Loucy (cell line): ENCODE results near the gene PWP2.
"Not testable (repeated sequence)": the region's sequence is repeated elsewhere in the genome, so short reads cannot be mapped to it uniquely, and the experiment has no call there.

Source experiments
- H2AFZ ChIP-seq: fragments of 200-600 bp; sonication (generic); 2 replicates; pipeline ENCODE4 v1.6.0; 2016; ENCODE audit warnings: antibody characterized with exemption, mild to moderate bottlenecking, low read length, moderate library complexity
- H3F3A ChIP-seq: fragments of 200-600 bp; 2 replicates; pipeline ENCODE4 v1.6.0; 2016; ENCODE audit warnings: antibody characterized with exemption, low read depth, mild to moderate bottlenecking
- H3K27me3 ChIP-seq: fragments of 200-600 bp; sonication (generic); 2 replicates; pipeline ENCODE4 v1.6.1; 2014; ENCODE audit warnings: low read length, mild to moderate bottlenecking; ENCODE audit not compliant: insufficient read depth, poor library complexity, severe bottlenecking
- H3K36me3 ChIP-seq: fragments of 200-600 bp; sonication (generic); 2 replicates; pipeline ENCODE4 v1.6.1; 2016; ENCODE audit warnings: low read length; ENCODE audit not compliant: insufficient read depth
- H3K4me1 ChIP-seq: fragments of 200-600 bp; sonication (generic); 2 replicates; pipeline ENCODE4 v1.5.1; 2014; ENCODE audit warnings: low read length, mild to moderate bottlenecking; ENCODE audit not compliant: insufficient read depth, poor library complexity, severe bottlenecking
- H3K4me2 ChIP-seq: fragments of 200-600 bp; sonication (generic); 2 replicates; pipeline ENCODE4 v1.6.0; 2014; ENCODE audit warnings: antibody characterized with exemption, low read length, low read depth, mild to moderate bottlenecking; ENCODE audit not compliant: poor library complexity, severe bottlenecking
- H3K4me3 ChIP-seq: fragments of 200-600 bp; sonication (generic); 2 replicates; pipeline ENCODE4 v1.5.1; 2014; ENCODE audit warnings: low read length, mild to moderate bottlenecking, mixed read lengths; ENCODE audit not compliant: poor library complexity, severe bottlenecking
- H3K79me2 ChIP-seq: fragments of 200-600 bp; sonication (generic); 2 replicates; pipeline ENCODE4 v1.6.1; 2014; ENCODE audit warnings: low read length; ENCODE audit not compliant: insufficient read depth
- H3K9ac ChIP-seq: fragments of 200-600 bp; sonication (generic); 2 replicates; pipeline ENCODE4 v1.6.0; 2014; ENCODE audit warnings: mild to moderate bottlenecking, low read depth, low read length, moderate library complexity; ENCODE audit not compliant: poor library complexity, severe bottlenecking
- H3K9me2 ChIP-seq: fragments of 200-600 bp; sonication (generic); replicated peaks from 2 replicates; pipeline ENCODE4 v1.6.1; 2016; ENCODE audit warnings: low read depth, low read length, mixed read lengths
- H3K9me3 ChIP-seq: fragments of 200-600 bp; sonication (generic); 2 replicates; pipeline ENCODE4 v1.6.1; 2014; ENCODE audit warnings: mild to moderate bottlenecking, antibody characterized with exemption, low read length, low read depth; ENCODE audit not compliant: insufficient read depth
- H4K20me1 ChIP-seq: fragments of 200-600 bp; sonication (generic); 2 replicates; pipeline ENCODE4 v1.6.0; 2014; ENCODE audit warnings: antibody characterized with exemption, low read length, mild to moderate bottlenecking; ENCODE audit not compliant: insufficient read depth, poor library complexity, severe bottlenecking

The PWP2 gene

DNA sequence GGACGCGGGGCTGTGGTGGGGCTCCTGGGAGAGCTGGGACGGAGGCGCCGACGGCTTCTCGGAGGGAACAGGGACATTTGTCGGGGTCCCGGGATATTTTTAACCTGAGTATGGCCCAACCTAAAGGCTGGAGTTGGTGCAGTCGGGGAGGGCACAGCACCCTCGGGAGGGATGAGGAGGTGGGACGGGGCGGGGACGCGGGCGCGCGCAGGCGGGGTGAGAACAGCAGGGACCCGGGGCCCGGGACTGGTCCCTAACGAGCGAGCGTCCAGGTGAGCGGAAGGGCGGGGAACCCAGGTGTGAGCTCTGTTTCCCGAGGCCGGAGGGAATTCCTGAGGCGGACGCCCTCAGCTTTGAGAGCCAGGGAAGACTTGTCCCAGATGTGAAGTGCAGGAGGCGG, 390 bp downstream of the PWP2 start:
- H3F3A ChIP-seq, H3K9ac ChIP-seq, H3K9me3 ChIP-seq, H3K36me3 ChIP-seq, H4K20me1 ChIP-seq, H2AFZ ChIP-seq, H3K4me2 ChIP-seq, H3K4me1 ChIP-seq, H3K9me2 ChIP-seq, H3K79me2 ChIP-seq, H3K27me3 ChIP-seq: not testable (repeated sequence)
- H3K4me3 ChIP-seq, result peak overlapping the region; percentile 57

DNA sequence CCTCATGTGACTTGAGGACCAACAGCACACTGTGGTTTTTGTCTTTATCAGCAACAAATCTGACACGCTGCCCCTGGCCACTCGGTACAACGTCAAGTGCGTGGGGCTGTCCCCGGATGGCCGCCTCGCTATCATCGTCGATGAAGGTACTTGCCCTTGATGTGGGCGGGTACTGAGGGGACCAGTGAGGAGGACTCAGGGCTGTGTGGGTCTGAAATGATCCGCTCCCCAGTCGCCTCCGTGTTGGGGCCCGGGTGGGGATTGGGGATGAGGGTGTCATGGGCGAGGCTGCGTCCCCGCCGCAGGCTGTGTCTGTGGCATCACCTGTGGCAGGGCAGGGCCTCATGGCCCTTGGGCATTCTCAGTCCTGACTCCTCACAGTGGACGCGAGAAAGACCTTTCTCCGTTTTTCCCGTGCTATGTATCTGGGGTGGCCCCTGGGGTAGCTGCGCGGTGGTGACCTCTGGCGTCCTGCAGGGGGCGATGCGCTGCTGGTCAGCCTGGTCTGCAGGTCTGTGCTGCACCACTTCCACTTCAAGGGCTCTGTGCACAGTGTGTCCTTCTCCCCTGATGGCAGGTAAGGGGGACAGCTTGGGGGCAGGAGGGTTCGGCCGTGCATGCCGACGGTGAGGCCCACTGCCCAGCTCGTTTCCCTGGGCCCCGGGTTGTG, 6.6 kb downstream of the PWP2 start:
- not testable (repeated sequence) for H3K9me3 ChIP-seq, H3K79me2 ChIP-seq, H3K9me2 ChIP-seq, H3K27me3 ChIP-seq, H3K4me2 ChIP-seq, H3F3A ChIP-seq, H4K20me1 ChIP-seq, H2AFZ ChIP-seq, H3K36me3 ChIP-seq, H3K4me3 ChIP-seq, H3K9ac ChIP-seq, H3K4me1 ChIP-seq

DNA sequence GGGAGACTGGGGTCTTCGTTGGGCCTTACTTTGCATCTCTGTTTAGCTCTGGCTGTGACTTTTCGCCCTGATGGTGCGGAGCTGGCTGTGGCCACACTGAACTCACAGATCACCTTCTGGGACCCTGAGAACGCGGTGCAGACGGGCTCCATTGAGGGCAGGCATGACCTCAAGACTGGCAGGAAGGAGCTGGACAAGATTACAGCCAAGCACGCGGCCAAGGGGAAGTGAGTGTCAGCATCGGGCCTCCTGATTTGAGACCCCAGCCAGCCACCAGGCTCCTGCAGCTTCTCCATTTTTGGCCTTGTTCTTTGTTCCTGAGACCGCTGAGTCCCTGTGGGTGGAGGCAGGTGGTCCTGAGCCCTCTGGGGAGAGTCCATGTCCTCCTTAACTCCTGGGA, 14.9 kb downstream of the PWP2 start:
- not testable (repeated sequence) for H2AFZ ChIP-seq, H3K79me2 ChIP-seq, H3K9me2 ChIP-seq, H3K4me2 ChIP-seq, H3K4me3 ChIP-seq, H3K4me1 ChIP-seq, H3K27me3 ChIP-seq, H3K9ac ChIP-seq, H3K36me3 ChIP-seq, H3K9me3 ChIP-seq, H3F3A ChIP-seq, H4K20me1 ChIP-seq

DNA sequence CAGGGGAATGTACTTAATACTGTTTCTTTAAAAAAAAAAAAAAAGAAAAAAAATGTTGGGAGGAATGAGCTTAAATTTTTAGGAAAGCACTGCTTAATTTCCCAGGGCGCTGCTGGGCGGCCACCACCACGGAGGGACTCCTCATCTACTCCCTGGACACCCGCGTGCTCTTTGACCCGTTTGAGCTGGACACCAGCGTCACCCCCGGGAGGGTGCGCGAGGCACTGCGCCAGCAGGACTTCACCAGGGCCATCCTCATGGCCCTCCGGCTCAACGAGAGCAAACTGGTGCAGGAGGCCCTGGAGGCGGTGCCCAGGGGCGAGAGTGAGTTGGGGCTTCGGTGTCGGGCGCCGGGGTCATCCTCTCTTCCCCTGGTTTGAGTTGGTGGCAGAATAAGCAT, 20.6 kb downstream of the PWP2 start:
- H3K9ac ChIP-seq, H3K4me3 ChIP-seq, H3K27me3 ChIP-seq, H3K9me2 ChIP-seq, H3K4me2 ChIP-seq, H3K9me3 ChIP-seq, H2AFZ ChIP-seq, H3K79me2 ChIP-seq, H3F3A ChIP-seq, H3K36me3 ChIP-seq, H4K20me1 ChIP-seq, H3K4me1 ChIP-seq: not testable (repeated sequence)

DNA sequence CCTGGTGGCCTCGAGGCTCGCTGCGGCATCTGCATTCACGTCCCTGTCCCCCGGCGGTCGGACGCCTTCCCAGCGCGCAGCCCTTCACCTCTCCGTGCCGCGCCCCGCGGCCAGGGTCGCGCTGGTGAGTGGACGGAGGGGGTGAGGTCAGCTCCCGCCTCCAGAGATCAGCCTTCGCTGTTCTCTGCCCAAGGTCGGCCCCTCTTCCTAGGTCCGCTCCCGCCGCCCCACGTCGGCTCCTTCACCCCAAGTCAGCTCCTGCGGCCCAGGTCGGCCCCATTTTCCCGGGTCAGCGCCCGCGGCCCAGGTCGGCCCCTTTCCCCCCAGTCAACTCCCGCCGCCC, 26.5 kb downstream of the PWP2 start:
- H3K4me2 ChIP-seq, H3K4me3 ChIP-seq, H3K9me3 ChIP-seq, H3K27me3 ChIP-seq, H3K9ac ChIP-seq, H3K9me2 ChIP-seq, H3K4me1 ChIP-seq, H3K79me2 ChIP-seq, H2AFZ ChIP-seq, H4K20me1 ChIP-seq, H3K36me3 ChIP-seq, H3F3A ChIP-seq: not testable (repeated sequence)

DNA sequence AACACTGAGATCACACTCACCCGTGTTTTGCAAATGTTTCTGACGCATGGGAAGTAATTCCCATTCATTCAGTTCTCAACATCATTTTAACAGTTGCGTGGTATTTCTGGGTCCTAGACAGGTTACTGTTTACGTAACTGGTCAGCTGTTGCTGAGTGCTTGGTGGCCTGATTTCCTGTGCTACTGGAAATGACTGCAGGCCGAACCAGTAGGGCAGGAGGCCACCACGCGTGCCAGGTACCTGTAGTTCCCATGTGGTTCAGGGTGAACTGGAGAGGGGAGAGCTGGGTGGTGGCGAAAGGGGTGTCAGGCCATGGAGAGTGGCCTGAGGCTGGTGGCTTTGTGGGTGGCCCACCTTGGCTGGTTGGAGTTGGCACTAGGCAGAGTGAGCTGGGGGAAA, 27.5 kb downstream of the PWP2 start:
- not testable (repeated sequence) for H2AFZ ChIP-seq, H4K20me1 ChIP-seq, H3K36me3 ChIP-seq, H3K4me3 ChIP-seq, H3K4me1 ChIP-seq, H3K4me2 ChIP-seq, H3K9ac ChIP-seq, H3K9me3 ChIP-seq, H3K9me2 ChIP-seq, H3K79me2 ChIP-seq, H3F3A ChIP-seq, H3K27me3 ChIP-seq

DNA sequence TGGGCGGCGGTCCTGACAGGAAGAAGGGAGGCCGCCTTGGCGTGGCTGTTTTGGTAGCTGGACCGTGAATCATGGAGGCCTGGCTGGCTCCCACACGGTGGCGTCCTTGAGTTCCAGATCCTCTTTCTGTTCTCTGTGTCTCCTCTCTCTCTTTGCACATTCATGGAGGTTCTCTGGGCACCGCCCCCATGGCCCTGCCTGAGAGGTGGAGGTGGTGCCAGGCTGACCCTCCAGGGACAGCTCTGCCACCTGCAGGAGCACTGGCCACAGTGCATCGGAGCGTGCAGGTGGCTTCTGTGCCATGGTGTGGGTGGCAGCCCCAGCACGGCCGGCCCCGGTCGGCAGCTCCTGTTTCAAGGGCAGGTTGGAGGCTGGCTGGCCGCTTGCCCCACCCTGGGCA, 30.8 kb downstream of the PWP2 start:
- not testable (repeated sequence) for H3K79me2 ChIP-seq, H3K9me3 ChIP-seq, H3K4me2 ChIP-seq, H2AFZ ChIP-seq, H3K9me2 ChIP-seq, H3K36me3 ChIP-seq, H4K20me1 ChIP-seq, H3F3A ChIP-seq, H3K4me1 ChIP-seq, H3K4me3 ChIP-seq, H3K9ac ChIP-seq, H3K27me3 ChIP-seq
